H1 (cell line): ENCODE measurements around the gene IRX4. TPM values are rescaled to one million over a fixed set of nuclear protein-coding genes. Genes with fewer than 3 reads are reported as not detected.
A peak's percentile ranks its signal among the peaks of the same experiment; 100 is the strongest.

Source experiments
- CTCF ChIA-PET: fragments of 300-600 bp; sonication (Branson Sonifier 250); formaldehyde crosslinking; loops from one replicate; lab custom pipeline; 2021; ENCODE audit not compliant: partially characterized antibody; lab: Charles Lee
- POLR2A ChIA-PET: fragments of 300-600 bp; sonication (Branson Sonifier 250); formaldehyde crosslinking; loops from one replicate; lab custom pipeline; 2021; ENCODE audit warnings: inconsistent platforms; ENCODE audit not compliant: partially characterized antibody; lab: Charles Lee
- DNase-seq, 2 experiments: peaks; one replicate each; pipeline versions ENCODE4 v3.0.0 to v3.0.0-alpha.2; 2010 to 2022; ENCODE audit warnings: low spot score in 2 of 2, low read depth in 1 of 2, mixed read lengths in 1 of 2
- FAIRE-seq: peaks from 2 replicates; lab custom pipeline; 2011; peaks lifted over from hg19 to GRCh38; lab: Jason Lieb, UNC
- H2AFZ ChIP-seq: 2 replicates; pipeline ENCODE4 v1.8.1; 2012; ENCODE audit warnings: low read length, inconsistent platforms
- H2AK5ac ChIP-seq: 2 replicates; pipeline ENCODE4 v1.6.1; 2013; ENCODE audit warnings: low read depth, low read length
- H2BK120ac ChIP-seq: replicated peaks from 2 replicates; pipeline ENCODE3; 2013; ENCODE audit warnings: low read depth, low read length, inconsistent platforms
- H2BK12ac ChIP-seq: 2 replicates; pipeline ENCODE4 v1.6.1; 2013; ENCODE audit warnings: low read depth, low read length
- H2BK15ac ChIP-seq: 2 replicates; pipeline ENCODE4 v1.6.1; 2013; ENCODE audit warnings: low read length
- H2BK20ac ChIP-seq: 2 replicates; pipeline ENCODE4 v1.6.1; 2013; ENCODE audit warnings: low read length
- H2BK5ac ChIP-seq: 2 replicates; pipeline ENCODE4 v1.6.1; 2013; ENCODE audit warnings: low read depth, low read length
- H3K14ac ChIP-seq: 2 replicates; pipeline ENCODE4 v1.6.1; 2013; ENCODE audit warnings: inconsistent platforms; ENCODE audit not compliant: insufficient read length
- H3K18ac ChIP-seq: 2 replicates; pipeline ENCODE4 v1.6.1; 2013; ENCODE audit warnings: low read length; ENCODE audit errors: extremely low read depth
- H3K23ac ChIP-seq: 2 replicates; pipeline ENCODE4 v1.6.1; 2013; ENCODE audit warnings: inconsistent platforms; ENCODE audit not compliant: insufficient read length
- H3K23me2 ChIP-seq: 2 replicates; pipeline ENCODE4 v1.6.1; 2013; ENCODE audit warnings: low read depth, low read length
- H3K27ac ChIP-seq: 2 replicates; pipeline ENCODE4 v1.6.1; 2011; ENCODE audit warnings: low read depth, low read length, inconsistent platforms
- H3K27me3 ChIP-seq, 4 experiments: replicated peaks in 1 of 4; 1 replicate in 1 of 4; 2 replicates in 3 of 4; pipeline versions ENCODE4 v1.6.1 to v1.8.1; 2011 to 2013; ENCODE audit warnings: low read length in 3 of 4, mild to moderate bottlenecking in 3 of 4, inconsistent platforms in 2 of 4, mixed read lengths in 2 of 4, moderate library complexity in 1 of 4; ENCODE audit not compliant: control insufficient read depth in 3 of 4, insufficient read depth in 3 of 4; ENCODE audit errors: extremely low read depth in 1 of 4
- H3K36me3 ChIP-seq, 4 experiments: 2 replicates each; pipeline versions ENCODE4 v1.6.1 to v1.8.1; 2011 to 2013; ENCODE audit warnings: mild to moderate bottlenecking in 4 of 4, low read length in 3 of 4, moderate library complexity in 2 of 4, control low read depth in 1 of 4, inconsistent platforms in 1 of 4; ENCODE audit not compliant: insufficient read depth in 4 of 4, control insufficient read depth in 2 of 4
- H3K4ac ChIP-seq: replicated peaks from 2 replicates; pipeline ENCODE3; 2013; ENCODE audit warnings: low read length, low read depth, mixed read lengths, inconsistent platforms; ENCODE audit not compliant: insufficient read length
- H3K4me1 ChIP-seq, 4 experiments: replicated peaks in 1 of 4; 1 replicate in 1 of 4; 2 replicates in 3 of 4; pipeline versions ENCODE4 v1.6.1 to v1.8.1; 2011 to 2013; ENCODE audit warnings: low read length in 3 of 4, inconsistent platforms in 2 of 4, mixed read lengths in 1 of 4; ENCODE audit not compliant: insufficient read depth in 4 of 4, control insufficient read depth in 3 of 4
- H3K4me2 ChIP-seq, 2 experiments: 2 replicates each; pipeline versions ENCODE4 v1.6.1 to v1.8.1; 2011 to 2013; ENCODE audit warnings: low read depth in 2 of 2, low read length in 2 of 2, control low read depth in 1 of 2, inconsistent platforms in 1 of 2, mild to moderate bottlenecking in 1 of 2; ENCODE audit not compliant: insufficient read depth in 1 of 2
- H3K4me3 ChIP-seq, 4 experiments: fragments of 200-600, 300-600 bp in 1 of 4; sonication (generic), shearing (Covaris generic), sonication (Bioruptor Twin) in 1 of 4; 2 replicates each; pipeline versions ENCODE4 v1.5.1 to v1.8.1; 2011 to 2016; ENCODE audit warnings: low read length in 4 of 4, low read depth in 3 of 4, control low read depth in 2 of 4, inconsistent platforms in 2 of 4, mild to moderate bottlenecking in 2 of 4, mixed read lengths in 1 of 4, moderate library complexity in 1 of 4; ENCODE audit not compliant: insufficient read depth in 2 of 4; ENCODE audit errors: extremely low read depth in 1 of 4
- H3K56ac ChIP-seq: replicated peaks from 2 replicates; pipeline ENCODE3; 2013; ENCODE audit warnings: low read depth, mild to moderate bottlenecking, mixed read lengths, low read length, inconsistent platforms; ENCODE audit not compliant: insufficient read length
- H3K79me1 ChIP-seq: 2 replicates; pipeline ENCODE4 v1.6.1; 2013; ENCODE audit warnings: low read depth, low read length, control low read depth
- H3K79me2 ChIP-seq, 2 experiments: 2 replicates each; pipeline versions ENCODE4 v1.6.1 to v1.8.1; 2012 to 2013; ENCODE audit warnings: low read length in 2 of 2, mild to moderate bottlenecking in 2 of 2, inconsistent platforms in 1 of 2; ENCODE audit not compliant: insufficient read depth in 2 of 2, control insufficient read depth in 1 of 2
- H3K9ac ChIP-seq, 4 experiments: replicated peaks in 1 of 4; 1 replicate in 1 of 4; 2 replicates in 3 of 4; pipeline versions ENCODE4 v1.6.1 to v1.8.1; 2011 to 2013; ENCODE audit warnings: low read depth in 3 of 4, low read length in 3 of 4, control low read depth in 2 of 4, mild to moderate bottlenecking in 2 of 4, moderate library complexity in 2 of 4, inconsistent platforms in 1 of 4; ENCODE audit errors: extremely low read depth in 1 of 4
- H3K9me3 ChIP-seq, 2 experiments: 2 replicates each; pipeline versions ENCODE4 v1.6.1 to v1.8.1; 2012 to 2013; ENCODE audit warnings: mild to moderate bottlenecking in 2 of 2, moderate library complexity in 2 of 2, control low read depth in 1 of 2, inconsistent platforms in 1 of 2, low read depth in 1 of 2, low read length in 1 of 2, mixed read lengths in 1 of 2; ENCODE audit not compliant: insufficient read depth in 2 of 2
- H4K20me1 ChIP-seq, 2 experiments: replicated peaks in 1 of 2; 2 replicates each; pipeline versions ENCODE3 to v1.8.1; 2011 to 2013; ENCODE audit warnings: inconsistent platforms in 2 of 2, low read length in 2 of 2, mild to moderate bottlenecking in 1 of 2; ENCODE audit not compliant: insufficient read depth in 2 of 2, control insufficient read depth in 1 of 2
- H4K5ac ChIP-seq: 2 replicates; pipeline ENCODE4 v1.6.1; 2013; ENCODE audit warnings: low read length, low read depth, mixed read lengths, inconsistent platforms; ENCODE audit not compliant: insufficient read length
- H4K8ac ChIP-seq: 2 replicates; pipeline ENCODE4 v1.8.0; 2013; ENCODE audit warnings: mild to moderate bottlenecking, moderate library complexity, low read length, inconsistent platforms; ENCODE audit not compliant: insufficient read depth; ENCODE audit errors: extremely low read depth
- H4K91ac ChIP-seq: replicated peaks from 2 replicates; pipeline ENCODE3; 2013; ENCODE audit warnings: low read length, mixed read lengths, inconsistent platforms; ENCODE audit not compliant: insufficient read length
- ASH2L ChIP-seq: fragments of 200-600, 300-600 bp; sonication (generic); IDR thresholded peaks from one replicate; pipeline ENCODE4 v1.7.1; 2017; ENCODE audit warnings: low read length
- BRCA1 ChIP-seq: IDR thresholded peaks from 2 replicates; pipeline ENCODE4 v1.6.1; 2012; ENCODE audit warnings: low read depth, low read length, improper control_type of control experiment
- CBX8 ChIP-seq: fragments of 300-800, 300-1000 bp; sonication (generic); IDR thresholded peaks from 2 replicates; pipeline ENCODE4 v1.7.1; 2016; ENCODE audit warnings: low read depth, low read length, borderline replicate concordance
- CHD2 ChIP-seq: IDR thresholded peaks from 2 replicates; pipeline ENCODE4 v1.6.1; 2012; ENCODE audit warnings: low read length, improper control_type of control experiment
- EZH2 ChIP-seq: fragments of 200-600 bp; sonication (generic); IDR thresholded peaks from 2 replicates; pipeline ENCODE4 v1.7.1; 2012; ENCODE audit warnings: low read depth, mild to moderate bottlenecking, moderate library complexity, low read length, inconsistent platforms; ENCODE audit not compliant: severe bottlenecking
- KDM1A ChIP-seq: fragments of 200-600, 300-600 bp; sonication (generic); IDR thresholded peaks from 2 replicates; pipeline ENCODE4 v1.7.1; 2016; ENCODE audit warnings: mild to moderate bottlenecking, low read length, borderline replicate concordance
- MAFK ChIP-seq: IDR thresholded peaks from 2 replicates; pipeline ENCODE4 v1.6.1; 2012; ENCODE audit warnings: low read depth, mild to moderate bottlenecking, improper control_type of control experiment, low read length
- PHF8 ChIP-seq: fragments of 200-600 bp; sonication (generic); conservative IDR thresholded peaks from 2 replicates; pipeline ENCODE4 v1.7.1; 2012; ENCODE audit warnings: low read depth, mild to moderate bottlenecking, inconsistent platforms, low read length, moderate library complexity
- RFX5 ChIP-seq: IDR thresholded peaks from 2 replicates; pipeline ENCODE4 v1.6.1; 2011; ENCODE audit warnings: low read depth, low read length, improper control_type of control experiment, borderline replicate concordance
- SP1 ChIP-seq: IDR thresholded peaks from 2 replicates; pipeline ENCODE4 v1.6.1; 2011; ENCODE audit warnings: low read depth, low read length
- TAF7 ChIP-seq: optimal IDR thresholded peaks from 2 replicates; pipeline ENCODE3; 2011; ENCODE audit warnings: low read depth, mild to moderate bottlenecking, inconsistent platforms, low read length, moderate library complexity, borderline replicate concordance
- TBP ChIP-seq: IDR thresholded peaks from 2 replicates; pipeline ENCODE4 v1.6.1; 2011; ENCODE audit warnings: low read depth, low read length, improper control_type of control experiment
- WGBS, 2 experiments: shearing (Covaris generic) in 1 of 2; methylation state at CpG; one replicate each; pipeline versions ENCODE4 v1.1.6 to v1.1.7; 2013 to 2015; ENCODE audit warnings: low lambda C conversion rate in 2 of 2, mixed read lengths in 2 of 2, inconsistent platforms in 1 of 2, low coverage in 1 of 2, missing lambda C conversion rate in 1 of 2; ENCODE audit not compliant: insufficient replicate concordance in 2 of 2, insufficient coverage in 1 of 2, insufficient read length in 1 of 2; ENCODE audit errors: extremely low coverage in 1 of 2, missing lambda C conversion rate in 1 of 2; 5-methylcytosine and 5-hydroxymethylcytosine counted together
- polyA plus RNA-seq, 7 experiments: library from polyadenylated mRNA; depleted of rRNA in 3 of 7; stranded (reverse) in 5 of 7; unstranded in 2 of 7; fragments of >200 nt in 5 of 7; fragments of 200-250 nt in 2 of 7; gene quantifications; 1 replicate in 5 of 7; 2 replicates in 1 of 7; 4 replicates in 1 of 7; pipeline versions ENCODE4 v1.2.1 to v1.2.3, GENCODE V29; 2011 to 2013; ENCODE audit warnings: missing spikeins in 2 of 7, mixed read lengths in 2 of 7
- total RNA-seq: library from RNA; stranded (reverse); fragmentation: NEBNext Ultra II Directional; extraction: Animal tissue kit (Norgen Biotek cat#: 25700); gene quantifications from 2 replicates; pipeline ENCODE4 v1.2.1, GENCODE V29; 2021

Gene IRX4
- total and polyA plus RNA-seq, 2 of the 8 experiments (the other 6 are each of a cell fraction or from before 2014, with no cell fraction given): 0.45 to 1.2 TPM

- Histone ChIP-seq H4K5ac (no peak overlapping the region), H2BK20ac (no peak overlapping the region), H3K23ac (no peak overlapping the region), H3K79me1 (no peaks in the 10 kb centered on the region), H3K9ac (peak overlapping the region in 1 of 4 experiments; percentile 26; a peak in 1 of 7 replicates), H4K20me1 (peaks cover 0 to 2% of the 10 kb centered on the region in 2 experiments), H3K9me3 (no peaks in the 10 kb centered on the region), H3K36me3 (no peaks in the 10 kb centered on the region), H3K27ac (no peak overlapping the region), H3K27me3 (peaks cover 9 to 76% (median 57%) of the 10 kb centered on the region in 4 experiments), H3K4ac (peak overlapping the region; percentile 81), H2BK5ac (peak overlapping the region; percentile 40; the same call in 1 of the 2 replicates), H2BK15ac (0 out of 2 replicates have a peak overlapping the region, but pooled peaks have one; percentile 94), H3K79me2 (no peaks in the 10 kb centered on the region), H2AFZ (0 out of 2 replicates have a peak overlapping the region, but pooled peaks have one; percentile 2), H3K23me2 (peaks cover 6% of the 10 kb centered on the region; the same call in 1 of the 2 replicates), H3K14ac (no peak overlapping the region), H2BK12ac (peak overlapping the region; percentile 98; the same call in 1 of the 2 replicates), H3K4me3 (peak overlapping the region; percentile 28 to 57 (median 46); a peak in 6 of 8 replicates), H4K8ac (no peak overlapping the region; the same call in 1 of the 2 replicates), H3K4me2 (peak overlapping the region; percentile 89 to 96), H3K56ac (no peak overlapping the region), H4K91ac (peak overlapping the region; percentile 86), H2BK120ac (peak overlapping the region; percentile 72), H3K4me1 (peaks cover 0 to 15% (median 10%) of the 10 kb centered on the region in 4 experiments; a peak in 5 of 7 replicates), H2AK5ac (peak overlapping the region; percentile 98; the same call in 1 of the 2 replicates), H3K18ac (no peak overlapping the region; the same call in 1 of the 2 replicates)
- 69% methylated on average over 27 of the region's 29 CpGs; no CpG with 5 or more reads in 1 of the 2 experiments for WGBS, 2 experiments
- ChIA-PET CTCF (no interaction called here), POLR2A (no interaction called here)
- DNase-seq (no peak), FAIRE-seq (no peak)
- TF ChIP-seq SP1: no peak
- no peak for TF ChIP-seq TAF7
- TF ChIP-seq BRCA1: no peak
- TF ChIP-seq RFX5: no peak
- TF ChIP-seq CHD2: no peak
- TF ChIP-seq CBX8: no peak
- no peak for TF ChIP-seq PHF8
- TF ChIP-seq ASH2L: no peak
- TF ChIP-seq TBP: no peak
- no peak for TF ChIP-seq MAFK
- TF ChIP-seq EZH2: no peak
- no peak for TF ChIP-seq KDM1A
Measured at GRCh38 chr5:1850324-1851154, 32.2 kb downstream of the IRX4 start.
